D721Med (cell line): ENCODE results near the gene TMEM114.

Experiments used
- DNase-seq: peaks from one replicate; pipeline ENCODE4 v3.0.0; 2011; ENCODE audit warnings: low spot score; ENCODE audit not compliant: insufficient read length
- FAIRE-seq: peaks from 2 replicates; lab custom pipeline; 2011; peaks lifted over from hg19 to GRCh38; lab: Jason Lieb, UNC
- TF ChIP-seq, protein P1 (sequence below): IDR thresholded peaks from 2 replicates; pipeline ENCODE4 v1.5.1; 2012; ENCODE audit warnings: mild to moderate bottlenecking, control low read depth; ENCODE audit not compliant: insufficient read depth; ENCODE audit errors: missing control alignments

TMEM114 gene

DNA sequence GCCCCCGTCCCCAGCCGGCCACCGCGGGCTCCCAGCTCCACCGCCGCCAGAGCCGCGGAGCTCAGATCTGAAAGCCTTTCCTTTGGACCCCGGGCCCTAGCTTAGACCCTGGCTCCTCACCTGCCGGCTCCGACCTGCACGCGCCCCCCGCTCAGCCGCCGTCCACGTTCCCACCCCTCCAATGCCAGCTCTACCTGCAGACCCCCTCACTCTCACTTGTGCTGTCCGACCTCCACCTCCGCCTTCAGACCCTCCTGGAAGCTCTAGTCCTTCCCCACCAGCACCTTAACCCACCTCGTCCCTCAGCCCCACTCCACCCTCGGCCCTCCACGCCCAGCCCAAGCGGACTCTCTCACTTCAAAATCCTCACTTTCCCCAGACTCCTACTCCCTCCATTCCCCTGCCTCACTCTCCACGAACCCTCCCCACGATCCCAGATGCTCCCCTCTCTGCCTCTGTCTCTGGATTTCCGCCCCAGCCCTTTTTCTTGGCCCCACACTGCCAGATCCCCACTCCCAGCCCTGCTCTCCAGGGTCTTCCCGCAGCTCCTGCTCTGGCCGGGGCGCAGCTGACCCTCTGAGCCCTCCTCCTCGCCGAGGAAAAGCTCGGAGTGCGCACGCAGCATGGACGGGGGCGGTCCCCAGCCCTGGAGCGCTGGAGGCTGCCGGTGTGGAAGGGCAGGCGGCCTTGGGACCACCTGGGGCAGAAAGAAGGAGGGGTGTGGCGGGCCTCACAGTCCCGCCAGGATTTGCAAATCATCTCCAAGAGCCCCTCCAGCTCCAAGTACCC lies at the start of gene TMEM114:
TSS of gene TMEM114 (minus strand) at position 612 of the 789 bp plus-strand sequence. CDS start 673 bp downstream, outside the sequence.
- FAIRE-seq (no peak), DNase-seq (no peak)
- TF ChIP-seq, protein P1, sequence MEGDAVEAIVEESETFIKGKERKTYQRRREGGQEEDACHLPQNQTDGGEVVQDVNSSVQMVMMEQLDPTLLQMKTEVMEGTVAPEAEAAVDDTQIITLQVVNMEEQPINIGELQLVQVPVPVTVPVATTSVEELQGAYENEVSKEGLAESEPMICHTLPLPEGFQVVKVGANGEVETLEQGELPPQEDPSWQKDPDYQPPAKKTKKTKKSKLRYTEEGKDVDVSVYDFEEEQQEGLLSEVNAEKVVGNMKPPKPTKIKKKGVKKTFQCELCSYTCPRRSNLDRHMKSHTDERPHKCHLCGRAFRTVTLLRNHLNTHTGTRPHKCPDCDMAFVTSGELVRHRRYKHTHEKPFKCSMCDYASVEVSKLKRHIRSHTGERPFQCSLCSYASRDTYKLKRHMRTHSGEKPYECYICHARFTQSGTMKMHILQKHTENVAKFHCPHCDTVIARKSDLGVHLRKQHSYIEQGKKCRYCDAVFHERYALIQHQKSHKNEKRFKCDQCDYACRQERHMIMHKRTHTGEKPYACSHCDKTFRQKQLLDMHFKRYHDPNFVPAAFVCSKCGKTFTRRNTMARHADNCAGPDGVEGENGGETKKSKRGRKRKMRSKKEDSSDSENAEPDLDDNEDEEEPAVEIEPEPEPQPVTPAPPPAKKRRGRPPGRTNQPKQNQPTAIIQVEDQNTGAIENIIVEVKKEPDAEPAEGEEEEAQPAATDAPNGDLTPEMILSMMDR: no peak

DNA sequence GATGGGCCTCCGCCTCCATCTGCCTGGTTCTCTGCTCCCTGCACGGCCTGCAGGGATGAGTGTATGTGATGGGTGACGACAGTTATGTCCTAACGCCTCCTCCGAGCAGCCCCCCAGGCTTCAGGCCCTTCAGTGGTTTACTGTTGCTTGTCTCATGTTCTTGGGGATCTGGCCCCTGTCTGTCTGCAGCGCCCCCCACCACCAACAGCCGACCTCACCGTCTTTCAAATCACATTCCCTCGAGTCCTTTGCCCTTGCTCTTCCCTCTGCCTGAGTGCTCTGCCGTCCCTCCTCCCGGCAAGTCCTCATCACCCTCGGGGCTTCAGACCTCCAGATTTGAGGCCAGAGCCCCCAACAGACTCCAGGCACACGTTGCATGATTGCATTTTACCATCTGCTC lies 49.4 kb upstream of the TMEM114 start:
- TF ChIP-seq, protein P1: no peak
- FAIRE-seq: no peak
- no peak for DNase-seq

DNA sequence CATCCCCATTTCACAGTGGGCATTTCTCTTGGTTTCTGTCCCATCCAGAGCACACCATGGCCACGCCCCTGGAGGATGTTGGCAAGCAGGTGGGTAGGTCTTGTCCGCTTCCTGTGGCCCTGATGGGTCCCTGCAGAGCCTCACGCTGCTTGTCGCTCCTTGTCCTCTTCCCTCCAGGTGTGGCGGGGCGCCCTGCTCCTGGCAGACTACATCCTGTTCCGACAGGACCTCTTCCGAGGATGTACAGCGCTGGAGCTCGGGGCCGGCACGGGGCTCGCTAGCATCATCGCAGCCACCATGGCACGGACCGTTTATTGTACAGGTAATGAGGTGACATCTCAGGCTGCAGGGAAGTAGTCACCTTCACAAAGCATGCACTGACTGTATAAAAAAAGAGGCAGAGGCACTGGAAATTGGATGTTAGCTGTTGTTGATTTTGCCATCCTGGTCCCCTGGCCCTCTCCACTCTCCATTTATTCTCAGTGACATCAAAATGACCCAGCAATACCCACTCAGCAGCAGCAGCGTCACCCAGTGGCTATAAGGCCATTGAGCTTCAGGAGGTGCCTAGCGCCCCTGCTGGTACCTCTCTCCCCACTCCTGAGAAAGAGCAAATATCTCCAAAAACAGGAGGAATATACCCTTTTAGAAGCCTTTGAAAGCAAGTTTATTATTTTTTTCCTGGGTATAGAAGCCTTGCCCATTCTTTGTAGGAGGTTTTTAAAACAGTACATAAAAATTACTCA lies 44.9 kb upstream of the TMEM114 start:
- TF ChIP-seq, protein P1: peak; percentile 16
- no peak for FAIRE-seq
- DNase-seq: no peak

DNA sequence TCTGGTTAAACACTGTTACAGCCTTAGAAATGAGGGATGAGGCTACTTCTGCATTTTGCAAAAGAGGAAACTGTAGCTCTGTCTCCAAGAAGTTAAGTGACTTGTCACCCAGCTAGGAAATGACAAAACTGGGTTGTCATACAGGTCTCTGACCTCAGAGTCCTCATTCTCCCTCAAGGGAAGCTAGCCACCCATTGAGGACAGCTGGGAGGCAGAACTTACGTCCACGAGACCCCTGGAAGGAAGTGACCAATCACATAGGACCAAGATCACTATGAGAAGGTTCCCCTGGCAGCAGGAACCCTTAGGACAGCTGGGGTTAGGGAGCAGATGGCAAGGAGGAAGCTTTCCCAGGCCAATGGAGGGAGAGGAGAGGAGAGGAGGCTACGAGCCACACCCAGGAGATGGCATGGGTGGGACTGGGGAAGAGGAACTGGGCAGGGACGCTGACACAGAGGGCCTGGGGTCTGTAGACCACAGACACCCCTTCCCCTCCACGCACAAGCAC lies 42.4 kb upstream of the TMEM114 start:
- FAIRE-seq: no peak
- no peak for DNase-seq
- TF ChIP-seq, protein P1: no peak

DNA sequence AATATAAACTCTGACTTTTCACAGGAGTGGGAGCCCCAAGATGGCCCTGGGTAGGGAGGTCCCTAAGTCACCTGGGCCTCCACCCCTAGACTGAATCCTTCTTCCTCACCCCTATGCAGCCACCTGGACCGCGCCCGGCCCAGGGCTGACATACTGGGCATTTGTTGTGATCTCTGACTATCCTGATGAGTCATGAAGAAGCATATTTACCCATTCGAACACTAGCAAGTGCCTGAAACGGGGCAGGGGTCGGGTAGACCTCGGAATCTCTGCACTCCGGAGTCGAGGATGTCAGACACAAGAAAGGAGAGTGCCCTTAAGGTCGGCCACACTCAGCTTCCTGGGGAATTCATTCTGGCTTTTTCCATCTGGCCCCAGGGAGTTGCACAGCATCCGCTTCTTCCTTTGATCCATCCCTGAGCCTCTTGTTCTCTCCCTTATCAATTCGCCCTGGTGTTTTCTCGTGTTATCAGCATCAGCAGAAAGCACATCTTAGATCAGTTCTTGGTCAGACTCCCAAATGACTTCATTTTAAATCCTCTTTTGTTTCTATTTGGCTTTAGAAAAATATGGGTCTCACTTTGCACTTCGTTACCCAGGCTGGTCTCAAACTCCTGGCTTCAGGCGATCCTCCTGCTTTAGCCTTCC lies 41.6 kb upstream of the TMEM114 start:
- DNase-seq: no peak
- TF ChIP-seq, protein P1: no peak
- no peak for FAIRE-seq

DNA sequence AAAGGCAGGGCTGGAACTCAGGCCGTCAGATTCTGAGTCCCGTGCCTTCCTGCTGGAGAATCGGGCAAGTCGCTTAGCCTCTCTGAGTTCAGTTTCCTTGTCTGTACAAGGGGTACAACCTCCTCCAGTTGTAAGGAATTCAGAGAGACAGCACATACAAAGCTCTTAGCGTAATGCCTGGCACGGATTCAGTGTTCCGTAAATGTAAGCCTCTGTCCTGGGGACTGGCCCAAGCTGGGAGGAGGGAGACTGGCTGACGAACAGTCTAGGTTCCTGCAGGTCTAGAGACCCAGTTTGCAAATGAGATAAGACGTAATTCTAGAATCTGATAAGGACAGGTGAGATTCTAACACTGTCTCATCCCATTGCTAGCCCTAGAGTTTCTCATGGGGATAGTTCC lies 41.1 kb upstream of the TMEM114 start:
- FAIRE-seq: no peak
- TF ChIP-seq, protein P1: no peak
- DNase-seq: no peak
